Measurements from ENCODE around the gene WSCD1. TPM values are rescaled to one million over a fixed set of nuclear protein-coding genes. Genes with fewer than 3 reads are reported as not detected.

Gene WSCD1
- polyA plus RNA-seq, 12 donors, result 14.0 to 515 (median 36.9) TPM

GRCh38 chr17:6082335-6082734 is 12.2 kb downstream of the WSCD1 start:
- DNase-seq, result no peak

DNA sequence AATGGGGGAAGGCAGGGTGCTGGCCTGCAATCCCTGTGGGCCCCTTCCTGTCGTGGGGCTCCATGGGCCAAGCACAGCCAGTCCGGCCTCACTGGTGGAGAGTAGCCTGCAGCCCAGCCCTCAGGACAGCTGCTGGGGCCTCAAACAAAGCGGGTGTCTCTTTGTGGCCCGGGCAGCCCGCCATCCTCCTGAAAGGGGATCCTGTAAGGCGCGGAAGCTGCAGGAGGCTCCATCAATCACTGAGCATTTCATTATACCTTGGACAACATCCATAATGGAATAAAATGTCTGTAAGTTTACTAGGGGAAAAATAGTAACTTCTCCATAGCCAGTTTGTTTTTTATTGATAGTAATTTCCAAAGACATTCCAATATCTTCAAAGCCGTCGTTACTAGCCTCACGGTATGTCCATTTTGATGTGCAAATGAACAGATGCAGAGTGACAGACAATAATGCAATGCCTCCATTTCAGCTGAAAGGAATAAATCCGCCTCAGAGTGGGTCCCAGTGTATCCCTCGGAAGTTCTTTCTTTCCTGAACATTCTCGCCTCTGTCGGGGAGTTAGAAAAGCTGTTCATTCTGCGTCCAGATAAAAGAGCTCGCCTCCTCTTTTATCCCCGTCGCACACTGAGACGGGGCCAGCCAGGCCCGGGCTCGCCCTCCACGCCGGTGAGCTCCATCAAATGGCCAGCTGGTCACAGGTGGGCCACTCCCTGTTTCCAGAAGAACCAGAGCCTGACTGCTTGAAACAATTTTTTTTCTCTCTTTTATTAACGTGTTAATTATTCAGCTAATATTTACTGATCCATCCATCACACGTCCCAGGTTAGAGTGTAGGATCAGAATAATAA is 14.4 kb downstream of the WSCD1 start:
- DNase-seq, result peak; percentile 51

- no peak for DNase-seq
Observed at GRCh38 chr17:6085812-6086211, 15.6 kb downstream of the WSCD1 start.

DNA sequence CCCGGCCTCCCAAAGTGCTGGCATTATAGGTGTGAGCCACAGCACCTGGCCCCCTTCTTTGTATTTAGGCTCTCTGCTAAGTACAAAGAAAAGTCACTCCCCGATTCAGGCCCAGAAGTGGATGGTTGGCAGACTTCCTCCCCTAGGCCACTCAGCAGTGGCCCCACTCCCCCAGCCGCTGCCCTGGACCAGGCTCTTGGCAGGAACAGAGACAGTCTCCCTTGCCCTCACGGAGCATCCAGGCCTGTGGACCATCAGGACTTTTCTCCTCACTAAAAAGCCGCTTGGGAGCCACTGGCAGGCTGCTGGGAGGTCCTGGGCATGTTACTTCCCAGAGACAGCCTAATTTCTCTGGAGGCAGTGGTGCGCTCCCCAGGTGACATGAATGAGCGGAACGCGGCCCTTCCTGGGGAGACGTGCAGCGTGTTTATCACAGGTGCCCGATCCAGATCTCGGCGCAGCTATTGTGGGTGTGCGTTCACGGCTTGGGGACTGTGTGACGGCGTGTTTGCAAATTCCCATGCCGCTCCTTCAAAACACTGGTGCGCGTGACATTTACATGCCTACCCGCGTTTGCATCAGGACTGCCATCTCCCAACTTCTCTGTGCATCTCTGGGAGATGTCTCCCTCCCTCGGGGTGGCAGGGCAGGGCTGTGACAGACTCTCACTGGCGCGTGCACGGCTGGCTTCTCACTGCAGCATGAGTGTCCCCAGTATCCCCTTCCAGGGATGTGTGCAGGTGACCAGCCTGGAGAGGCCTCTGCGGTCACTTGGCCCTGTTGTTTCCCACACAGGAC is 16.6 kb downstream of the WSCD1 start:
- no peak for DNase-seq

GRCh38 chr17:6088141-6088540 is 18.0 kb downstream of the WSCD1 start:
- DNase-seq, result no peak

DNA sequence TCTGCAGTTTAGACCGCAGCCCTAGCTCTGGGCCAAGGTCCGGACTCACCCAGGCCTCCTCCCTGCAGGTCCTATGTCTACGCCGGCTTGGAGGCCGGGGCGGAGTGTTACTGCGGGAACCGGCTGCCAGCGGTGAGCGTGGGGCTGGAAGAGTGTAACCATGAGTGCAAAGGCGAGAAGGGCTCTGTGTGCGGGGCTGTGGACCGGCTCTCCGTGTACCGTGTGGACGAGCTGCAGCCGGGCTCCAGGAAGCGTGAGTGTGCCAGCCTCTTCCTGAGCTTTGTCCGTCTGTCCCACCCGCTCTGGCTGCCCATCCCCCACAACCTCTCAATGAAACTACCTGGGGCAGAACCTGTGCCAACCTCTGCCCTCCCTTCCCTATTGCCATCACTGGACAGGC is 20.1 kb downstream of the WSCD1 start:
- no peak for DNase-seq

DNA sequence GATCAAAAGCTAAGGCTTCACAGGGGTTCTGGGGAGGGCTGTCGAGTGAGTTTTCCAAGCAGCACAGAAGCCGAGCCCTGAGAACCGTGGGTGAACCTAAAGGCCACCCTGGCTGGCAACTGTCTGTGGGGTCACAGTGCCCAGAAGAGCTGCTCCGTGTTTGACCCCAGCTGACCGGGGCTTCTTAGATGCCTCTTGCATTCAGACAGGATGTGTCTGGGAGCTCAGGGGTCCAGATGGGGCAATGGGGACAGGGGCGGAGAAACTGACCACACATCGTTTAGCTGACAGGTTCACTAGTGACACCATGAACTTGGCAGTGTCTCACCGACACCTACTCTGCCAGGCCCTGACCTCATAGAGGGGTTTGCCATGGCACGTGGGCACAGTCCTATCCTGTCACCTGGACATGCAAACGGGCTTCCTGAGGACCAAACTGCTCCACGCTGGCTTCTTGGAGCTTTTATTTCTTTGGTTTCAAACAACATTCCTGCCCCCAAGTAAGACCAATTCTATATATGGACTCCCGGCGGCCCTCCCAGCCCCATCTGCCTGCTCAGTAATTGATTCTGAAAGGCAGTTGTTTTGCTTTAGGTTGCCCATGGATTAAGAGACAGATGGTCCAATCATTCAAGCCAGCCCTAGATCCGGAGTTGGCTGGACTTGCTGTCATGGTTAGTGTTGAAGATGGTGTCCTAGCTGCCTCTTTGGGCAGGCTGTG is 22.2 kb downstream of the WSCD1 start:
- DNase-seq, result peak; percentile 31

GRCh38 chr17:6092903-6093468 is 22.8 kb downstream of the WSCD1 start:
- no peak for DNase-seq

DNA sequence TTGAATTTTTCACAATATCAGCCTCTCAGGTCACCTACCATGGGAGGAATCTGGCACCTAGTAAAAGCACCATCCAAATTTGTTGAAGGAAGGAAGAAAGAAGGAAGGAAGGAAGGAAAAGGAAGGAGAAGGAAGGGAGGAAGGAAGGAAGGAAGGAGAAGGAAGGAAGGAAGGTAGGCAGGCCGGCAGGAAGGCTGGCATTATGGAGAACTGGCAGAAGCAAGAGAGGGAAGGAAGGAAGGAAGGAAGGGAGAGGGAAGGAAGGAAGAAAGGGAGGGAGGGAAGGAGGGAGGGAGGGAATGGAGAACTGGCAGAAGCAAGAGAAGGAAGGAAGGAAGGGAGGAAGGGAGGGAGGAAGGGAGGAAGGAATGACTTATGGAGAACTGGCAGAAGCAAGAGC is 24.3 kb downstream of the WSCD1 start:
- no peak for DNase-seq

DNA sequence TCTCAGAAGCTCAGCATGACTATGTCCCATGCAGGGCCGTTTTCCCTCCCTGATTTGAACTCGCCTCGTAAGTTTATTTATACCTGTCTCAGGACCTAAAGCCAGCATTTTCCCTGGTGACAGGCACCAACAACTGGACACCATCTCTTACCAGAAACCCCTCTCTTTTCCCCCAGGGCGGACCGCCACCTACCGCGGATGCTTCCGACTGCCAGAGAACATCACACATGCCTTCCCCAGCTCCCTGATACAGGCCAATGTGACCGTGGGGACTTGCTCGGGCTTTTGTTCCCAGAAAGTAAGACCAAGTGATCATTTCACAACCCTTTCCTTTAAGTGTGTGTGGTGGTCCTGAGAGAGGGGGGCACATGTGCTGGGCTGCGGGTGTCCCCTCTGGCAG is 24.7 kb downstream of the WSCD1 start:
- no peak for DNase-seq

GRCh38 chr17:6095501-6095900 is 25.3 kb downstream of the WSCD1 start:
- no peak for DNase-seq

DNA sequence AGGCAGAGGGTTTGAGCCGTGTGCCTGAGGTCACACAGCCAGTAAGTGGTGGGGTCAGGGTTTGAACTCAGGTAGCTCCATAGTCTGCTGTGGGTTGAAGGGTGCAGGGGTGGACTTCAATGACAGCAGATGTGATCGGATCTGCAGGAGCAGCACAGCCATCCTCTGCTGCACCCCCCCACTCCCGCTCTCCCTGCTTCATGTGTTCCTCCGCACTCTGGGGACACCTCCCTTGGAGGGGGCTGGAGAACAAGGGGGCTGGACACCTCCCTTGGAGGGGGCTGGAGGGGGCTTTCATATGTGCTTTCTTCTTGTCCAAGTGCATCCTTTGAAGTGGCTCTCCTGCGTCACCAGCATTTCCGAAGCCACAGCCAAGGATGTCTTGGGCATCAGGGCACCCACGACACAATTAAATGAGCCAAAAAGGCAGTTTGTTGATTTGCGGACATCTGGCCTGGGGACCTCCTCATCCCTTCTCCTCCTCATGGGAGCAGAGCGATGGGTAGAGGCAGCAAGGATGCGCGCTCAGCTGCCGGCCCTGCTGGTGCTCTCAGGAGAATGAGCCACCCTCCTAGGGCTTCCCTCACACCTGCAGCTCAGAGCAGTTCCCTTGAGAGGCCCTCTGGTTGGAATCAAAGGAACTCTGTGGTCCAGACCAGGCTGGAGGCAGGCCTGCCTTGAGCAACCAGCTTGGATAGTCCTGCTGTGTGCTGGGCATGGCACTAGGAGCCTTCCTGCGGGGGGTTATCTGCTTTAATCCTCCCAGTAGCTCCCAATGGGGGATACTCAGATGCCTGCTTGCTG is 26.2 kb downstream of the WSCD1 start:
- no peak for DNase-seq

- no peak for DNase-seq
Observed at GRCh38 chr17:6097005-6097279, 26.8 kb downstream of the WSCD1 start.

DNA sequence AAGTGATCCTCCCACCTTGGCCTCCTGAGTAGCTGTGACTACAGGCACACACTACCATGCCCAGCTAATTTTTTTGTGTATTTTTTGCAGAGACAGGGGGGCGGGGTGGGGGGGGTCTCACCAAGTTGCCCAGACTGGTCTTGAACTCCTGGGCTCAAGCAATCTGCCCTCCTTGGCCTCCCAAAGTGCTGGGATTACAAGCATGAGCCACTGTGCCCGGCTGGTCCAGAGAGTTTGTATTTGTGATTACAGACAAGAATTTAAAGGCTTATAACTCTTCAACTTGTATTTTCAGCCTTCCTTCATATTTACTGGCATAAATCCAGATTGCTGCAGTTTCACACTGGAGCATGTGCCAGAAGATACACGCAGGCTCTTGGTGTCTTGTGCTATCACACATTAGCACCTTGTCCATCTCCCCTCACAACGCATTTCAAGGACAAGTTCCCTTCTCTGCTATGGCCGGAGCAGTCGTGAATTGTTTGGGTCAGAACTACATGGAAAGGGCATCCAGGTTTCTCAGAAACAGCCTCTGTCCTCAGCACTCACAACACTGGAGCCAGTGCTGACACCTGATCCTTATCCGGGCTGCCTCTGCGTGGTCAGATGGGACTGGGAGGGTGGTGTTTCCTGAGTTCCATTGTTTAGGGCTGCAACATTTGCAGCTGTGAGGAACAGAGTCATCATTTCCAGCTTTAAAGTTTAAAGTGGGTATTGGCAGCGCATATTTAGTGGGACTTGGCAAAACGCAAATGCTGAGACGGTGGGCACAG is 28.1 kb downstream of the WSCD1 start:
- DNase-seq, result peak; percentile 48

DNA sequence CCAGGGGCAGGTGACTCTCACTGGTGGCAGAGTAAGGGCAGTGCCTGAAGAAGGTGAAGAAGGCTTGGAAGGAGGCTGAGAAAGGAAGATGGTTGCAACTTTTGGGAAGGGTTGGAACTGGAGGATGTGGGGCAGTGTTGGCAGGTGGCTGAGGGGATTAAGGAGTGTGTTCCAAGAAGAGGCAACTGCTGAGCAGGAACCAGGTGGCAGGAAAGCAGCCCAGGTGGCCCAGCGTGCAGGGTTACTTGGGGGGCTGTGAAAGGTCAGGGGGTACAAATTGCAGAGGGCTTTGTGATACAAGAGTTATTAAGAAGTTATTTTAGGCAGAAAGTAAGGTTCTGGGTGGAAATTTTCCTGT is 28.6 kb downstream of the WSCD1 start:
- DNase-seq, result no peak

- DNase-seq, result no peak
Observed at GRCh38 chr17:6099492-6099891, 29.3 kb downstream of the WSCD1 start.

GRCh38 chr17:6100146-6100545 is 30.0 kb downstream of the WSCD1 start:
- DNase-seq, result no peak

DNA sequence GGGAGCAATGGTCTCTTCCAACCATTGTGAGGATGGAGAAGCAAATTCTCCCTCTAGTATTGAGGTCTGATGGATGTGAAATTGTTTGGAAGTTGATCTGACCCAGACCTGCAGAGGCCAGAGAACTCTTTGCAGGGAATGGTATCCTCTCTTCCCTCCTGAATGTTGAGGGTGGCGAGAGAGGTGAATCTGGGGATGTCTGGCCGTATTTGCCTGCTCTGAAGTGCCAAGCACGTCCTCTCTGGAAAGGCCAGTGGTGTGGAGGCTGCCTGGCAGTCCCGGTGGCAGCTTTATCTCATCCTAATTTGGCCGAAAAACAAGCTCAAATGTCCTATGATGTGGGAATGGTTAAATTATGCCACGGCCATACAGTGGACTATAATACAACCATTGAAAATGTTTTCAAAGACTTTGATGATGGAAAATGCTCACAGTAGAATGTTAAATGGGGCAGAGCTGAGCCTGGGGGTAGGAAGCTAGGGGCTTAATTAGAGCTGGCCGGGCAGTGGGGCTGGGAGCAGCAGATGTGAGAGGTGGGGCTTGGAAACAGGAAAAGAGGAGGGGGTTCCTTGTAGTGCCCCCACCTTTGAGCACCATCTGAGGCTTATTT is 30.8 kb downstream of the WSCD1 start:
- no peak for DNase-seq

DNA sequence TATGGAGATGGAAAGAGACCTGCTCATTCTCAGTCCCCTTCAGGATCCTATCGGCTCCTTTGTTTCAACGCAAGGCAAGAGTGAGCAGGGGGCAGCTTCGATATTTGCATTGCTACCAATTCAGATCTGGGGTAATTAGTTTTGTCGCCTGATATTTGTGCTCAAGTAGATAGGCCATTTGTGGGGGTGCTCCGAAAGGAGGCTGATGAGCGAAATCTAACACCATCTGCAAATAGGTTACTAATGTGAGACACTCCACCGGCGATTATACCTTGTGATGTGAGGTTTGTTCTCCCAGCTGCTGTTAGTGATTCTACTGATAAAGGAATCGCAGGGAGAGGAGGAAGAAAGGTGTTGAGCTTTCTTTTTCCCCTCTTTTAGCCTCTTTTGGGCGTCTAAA is 31.5 kb downstream of the WSCD1 start:
- no peak for DNase-seq

DNA sequence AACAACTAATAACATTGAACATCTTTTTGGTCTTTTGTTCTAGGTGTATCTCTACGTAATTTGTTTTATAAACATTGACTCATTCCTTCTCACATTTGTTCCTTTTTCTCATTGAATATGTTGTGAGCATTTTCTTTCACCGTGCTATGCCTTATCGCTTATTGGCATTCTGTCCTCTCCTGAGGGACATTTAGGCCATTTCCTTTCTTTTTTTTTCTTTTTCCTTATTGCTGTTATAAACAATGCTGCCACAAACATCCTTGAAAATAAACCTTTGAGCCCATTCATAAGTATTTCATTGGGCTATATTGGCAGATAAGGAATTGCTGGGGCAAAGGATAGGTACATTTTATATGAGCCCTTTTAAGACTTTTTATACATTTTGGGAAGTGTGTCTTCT is 32.4 kb downstream of the WSCD1 start:
- DNase-seq, result no peak
